ENCODE results near the gene ADORA1. TPM values are rescaled to one million over a fixed set of nuclear protein-coding genes. Genes with fewer than 3 reads are reported as not detected.

ADORA1 gene
- total and polyA plus RNA-seq, 2 donors (not counting 3 experiments of a cell fraction or from before 2014, with no cell fraction given) = 0.15 TPM; not detected in 1

DNA sequence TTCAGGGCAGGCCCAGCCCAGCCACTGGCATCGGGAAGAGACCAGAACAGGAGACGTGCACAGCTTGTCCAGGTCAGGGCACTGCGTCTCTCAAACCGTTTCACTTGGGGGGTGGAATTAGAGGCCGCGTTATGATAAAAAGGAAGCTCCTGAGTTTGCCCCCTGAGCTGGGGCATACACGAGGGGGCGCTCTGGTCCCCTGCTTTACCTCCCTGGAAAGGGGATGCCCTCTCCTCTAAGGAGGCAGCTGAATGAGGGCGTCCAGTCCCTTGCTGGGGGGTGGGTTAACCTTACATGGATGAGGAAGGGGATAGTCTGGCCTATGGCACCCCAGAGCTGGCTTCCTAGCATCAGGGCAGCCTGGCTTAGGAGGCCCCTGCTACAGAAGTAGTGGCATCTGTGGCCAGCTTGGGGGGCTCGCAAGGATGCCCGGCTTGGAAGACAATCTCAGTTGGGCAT is 44.0 kb upstream of the ADORA1 start:
- H3K9ac ChIP-seq (replicated peaks; ENCODE audit: extremely low read depth, insufficient read depth, low read length) = no peak overlapping the region
- BruUV-seq (replicated peaks) = no TSS peak
- H3K27me3 ChIP-seq (ENCODE audit: control insufficient read depth in 2 of 2, insufficient read depth in 2 of 2, low read length in 2 of 2) = peaks cover 6 to 10% of the 10 kb centered on the region in 2 experiments
- H3K4me2 ChIP-seq (ENCODE audit: insufficient read depth, low read length) = no peak overlapping the region
- no peaks in the 10 kb centered on the region for H3K9me3 ChIP-seq (replicated peaks; ENCODE audit: control insufficient read depth, insufficient read depth, low read length)
- H2AFZ ChIP-seq (ENCODE audit: low read depth, low read length) = no peak overlapping the region
- intact Hi-C loops (cut with micrococcal nuclease) (no loop called here), dilution Hi-C loops (cut with MboI; ENCODE audit: extremely low pct_ligation_motif_present, low sequenced_read_pairs) (no loop called here)
- no peak for DNase-seq (ENCODE audit: low read depth, low spot score)
- POLR2A ChIA-PET = no interaction called here
- TF ChIP-seq FOS (IDR thresholded peaks at IDR 0.05; ENCODE audit: borderline replicate concordance, insufficient read depth, low read length) = no peak
- TF ChIP-seq POLR2A (IDR thresholded peaks at IDR 0.05; ENCODE audit: low read depth, low read length) = no peak
- TF ChIP-seq, protein P1, sequence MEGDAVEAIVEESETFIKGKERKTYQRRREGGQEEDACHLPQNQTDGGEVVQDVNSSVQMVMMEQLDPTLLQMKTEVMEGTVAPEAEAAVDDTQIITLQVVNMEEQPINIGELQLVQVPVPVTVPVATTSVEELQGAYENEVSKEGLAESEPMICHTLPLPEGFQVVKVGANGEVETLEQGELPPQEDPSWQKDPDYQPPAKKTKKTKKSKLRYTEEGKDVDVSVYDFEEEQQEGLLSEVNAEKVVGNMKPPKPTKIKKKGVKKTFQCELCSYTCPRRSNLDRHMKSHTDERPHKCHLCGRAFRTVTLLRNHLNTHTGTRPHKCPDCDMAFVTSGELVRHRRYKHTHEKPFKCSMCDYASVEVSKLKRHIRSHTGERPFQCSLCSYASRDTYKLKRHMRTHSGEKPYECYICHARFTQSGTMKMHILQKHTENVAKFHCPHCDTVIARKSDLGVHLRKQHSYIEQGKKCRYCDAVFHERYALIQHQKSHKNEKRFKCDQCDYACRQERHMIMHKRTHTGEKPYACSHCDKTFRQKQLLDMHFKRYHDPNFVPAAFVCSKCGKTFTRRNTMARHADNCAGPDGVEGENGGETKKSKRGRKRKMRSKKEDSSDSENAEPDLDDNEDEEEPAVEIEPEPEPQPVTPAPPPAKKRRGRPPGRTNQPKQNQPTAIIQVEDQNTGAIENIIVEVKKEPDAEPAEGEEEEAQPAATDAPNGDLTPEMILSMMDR (IDR thresholded peaks at IDR 0.05; ENCODE audit: extremely low read depth in 1 of 2, insufficient read depth in 1 of 2, low read depth in 1 of 2, low read length in 2 of 2) = no peak
- TF ChIP-seq GATA2 (IDR thresholded peaks at IDR 0.05; ENCODE audit: insufficient read depth, insufficient read length, low read depth, low read length) = no peak
- TF ChIP-seq POLR2AphosphoS5 (IDR thresholded peaks at IDR 0.05; ENCODE audit: insufficient read depth, low read depth, low read length) = no peak
- no peak for TF ChIP-seq JUN (IDR thresholded peaks at IDR 0.05; ENCODE audit: borderline replicate concordance, insufficient read depth, insufficient read length, low read depth)
- TF ChIP-seq, protein P2, sequence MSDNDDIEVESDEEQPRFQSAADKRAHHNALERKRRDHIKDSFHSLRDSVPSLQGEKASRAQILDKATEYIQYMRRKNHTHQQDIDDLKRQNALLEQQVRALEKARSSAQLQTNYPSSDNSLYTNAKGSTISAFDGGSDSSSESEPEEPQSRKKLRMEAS (IDR thresholded peaks at IDR 0.05; ENCODE audit: insufficient read depth, insufficient read length) = no peak
- TF ChIP-seq MYC (IDR thresholded peaks at IDR 0.05; ENCODE audit: low read depth, low read length) = no peak
- TF ChIP-seq EZH2 (IDR thresholded peaks at IDR 0.05; ENCODE audit: borderline replicate concordance, low read depth, low read length, severe bottlenecking) = no peak
- no peak overlapping the region for H3K4me3 ChIP-seq (replicated peaks in 1 of 3; ENCODE audit: insufficient read depth in 1 of 3, low read depth in 1 of 3, low read length in 3 of 3)
- CTCF ChIA-PET = interaction anchor here (0.6 to 3.7 kb wide), 10 partner anchors 13 to 189 kb away, joined by 3 to 26 read pairs (median 5); no protein-coding TSS in a partner anchor
- H3K4me1 ChIP-seq (ENCODE audit: control insufficient read depth, extremely low read depth, insufficient read depth, low read length) = no peaks in the 10 kb centered on the region
- no peak overlapping the region for H3K27ac ChIP-seq (ENCODE audit: insufficient read depth, low read depth, low read length)
- no peak for FAIRE-seq
- H4K20me1 ChIP-seq (replicated peaks; ENCODE audit: control insufficient read depth, extremely low read depth, insufficient read depth, low read length) = no peaks in the 10 kb centered on the region
- H3K36me3 ChIP-seq (ENCODE audit: control insufficient read depth in 2 of 2, extremely low read depth in 1 of 2, insufficient read depth in 2 of 2, low read length in 2 of 2) = no peaks in the 10 kb centered on the region
- H3K79me2 ChIP-seq (ENCODE audit: control insufficient read depth, insufficient read depth, low read length) = no peaks in the 10 kb centered on the region
- H3K9me1 ChIP-seq (replicated peaks; ENCODE audit: control insufficient read depth, extremely low read depth, insufficient read depth, low read length) = no peaks in the 10 kb centered on the region
